Measurements from ENCODE around the gene RAB3GAP1.
"Not testable (repeated sequence)": the region's sequence is repeated elsewhere in the genome, so short reads cannot be mapped to it uniquely, and the experiment has no call there.

RAB3GAP1 gene

GRCh38 chr2:135055182-135055786, 3.2 kb downstream of the RAB3GAP1 start:
- no peak for DNase-seq (ENCODE audit: low spot score)

GRCh38 chr2:135056790-135057189, 4.7 kb downstream of the RAB3GAP1 start:
- DNase-seq (ENCODE audit: low spot score) = no peak

GRCh38 chr2:135059577-135059976, 7.5 kb downstream of the RAB3GAP1 start:
- no peak for DNase-seq (ENCODE audit: low spot score)

GRCh38 chr2:135063210-135063609, 11.1 kb downstream of the RAB3GAP1 start:
- no peak for DNase-seq (ENCODE audit: low spot score)

- no peak for DNase-seq (ENCODE audit: low spot score)
Observed at GRCh38 chr2:135064149-135064548, 12.1 kb downstream of the RAB3GAP1 start.

- DNase-seq (ENCODE audit: low spot score) = no peak
Observed at GRCh38 chr2:135066710-135067109, 14.6 kb downstream of the RAB3GAP1 start.

- DNase-seq (ENCODE audit: low spot score) = no peak
Observed at GRCh38 chr2:135072125-135072997, 20.3 kb downstream of the RAB3GAP1 start.

- no peak for DNase-seq (ENCODE audit: low spot score)
Observed at GRCh38 chr2:135074216-135074615, 22.1 kb downstream of the RAB3GAP1 start.

- DNase-seq (ENCODE audit: low spot score) = no peak
Observed at GRCh38 chr2:135076556-135076955, 24.5 kb downstream of the RAB3GAP1 start.

- no peak for DNase-seq (ENCODE audit: low spot score)
Observed at GRCh38 chr2:135078417-135078816, 26.3 kb downstream of the RAB3GAP1 start.

- no peak for DNase-seq (ENCODE audit: low spot score)
Observed at GRCh38 chr2:135086222-135086621, 34.1 kb downstream of the RAB3GAP1 start.

- DNase-seq (ENCODE audit: low spot score) = not testable (repeated sequence)
Observed at GRCh38 chr2:135089597-135089996, 37.5 kb downstream of the RAB3GAP1 start.

- DNase-seq (ENCODE audit: low spot score) = no peak
Observed at GRCh38 chr2:135091681-135092080, 39.6 kb downstream of the RAB3GAP1 start.

GRCh38 chr2:135093193-135093592, 41.1 kb downstream of the RAB3GAP1 start:
- no peak for DNase-seq (ENCODE audit: low spot score)

- DNase-seq (ENCODE audit: low spot score) = no peak
Observed at GRCh38 chr2:135093670-135094330, 41.7 kb downstream of the RAB3GAP1 start.

- no peak for DNase-seq (ENCODE audit: low spot score)
Observed at GRCh38 chr2:135094508-135094907, 42.4 kb downstream of the RAB3GAP1 start.

- DNase-seq (ENCODE audit: low spot score) = no peak
Observed at GRCh38 chr2:135095591-135095990, 43.5 kb downstream of the RAB3GAP1 start.

- DNase-seq (ENCODE audit: low spot score) = no peak
Observed at GRCh38 chr2:135096665-135097446, 44.8 kb downstream of the RAB3GAP1 start.

- DNase-seq (ENCODE audit: low spot score) = no peak
Observed at GRCh38 chr2:135097532-135098231, 45.6 kb downstream of the RAB3GAP1 start.

- DNase-seq (ENCODE audit: low spot score) = no peak
Observed at GRCh38 chr2:135099802-135100483, 47.9 kb downstream of the RAB3GAP1 start.

- DNase-seq (ENCODE audit: low spot score) = no peak
Observed at GRCh38 chr2:135103843-135104242, 51.8 kb downstream of the RAB3GAP1 start.

Data from putamen (tissue), 1 donor.